ENCODE data around the gene WNT2B. TPM values are rescaled to one million over a fixed set of nuclear protein-coding genes. Genes with fewer than 3 reads are reported as not detected.

The WNT2B gene
- total and polyA plus RNA-seq, 12 donors = 0.46 to 3.3 (median 2.2) TPM

DNA sequence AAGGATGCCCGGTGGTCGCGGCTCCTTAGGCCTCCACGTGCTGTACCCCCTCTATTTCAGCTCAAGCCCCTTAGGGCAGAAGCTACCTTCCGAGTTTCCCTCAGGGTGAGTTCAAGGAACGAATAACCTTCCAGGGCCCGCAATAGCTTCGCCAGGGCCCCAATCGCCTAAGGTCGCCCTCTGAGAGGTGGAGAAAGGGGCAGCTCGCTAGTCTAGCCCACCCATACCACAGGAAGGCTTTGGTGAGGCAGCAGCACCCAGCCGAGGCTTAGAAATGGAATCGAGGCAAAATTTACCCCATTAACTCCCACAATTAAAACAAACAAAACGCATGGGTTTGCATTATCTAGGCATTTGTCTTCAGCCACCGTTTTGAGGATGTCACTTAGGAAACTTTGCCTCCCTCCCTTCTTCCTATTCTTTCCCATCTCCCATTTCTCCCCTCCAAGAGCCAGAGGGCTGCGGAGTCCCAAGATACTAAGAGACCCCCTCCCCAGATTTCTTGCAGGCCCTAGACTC, 954 bp downstream of the WNT2B start:
- WGBS, 2 donors = 56 to 64% methylated on average over 16 of the region's 16 CpGs
- ATAC-seq = no peak
- no peaks in the 10 kb centered on the region for H3K36me3 ChIP-seq
- peaks cover 6 to 23% (median 14%) of the 10 kb centered on the region in 9 donors for H3K4me1 ChIP-seq
- no peak overlapping the region for H3K27ac ChIP-seq
- intact Hi-C loops (cut with DNase I) = loop anchor here in 4 of 10 donors (5.0 to 10.0 kb wide), 4 partner anchors 55 to 195 kb away; partner anchors contain the start of genes CAPZA1 (in 2 of the 4), ST7L (in 2 of the 4) and RHOC (in 1 of the 4)
- no peaks in the 10 kb centered on the region for H3K9me3 ChIP-seq
- DNase-seq = no peak
- H3K27me3 ChIP-seq = peaks cover 0 to 57% (median 22%) of the 10 kb centered on the region in 7 donors
- TF ChIP-seq, protein P1, sequence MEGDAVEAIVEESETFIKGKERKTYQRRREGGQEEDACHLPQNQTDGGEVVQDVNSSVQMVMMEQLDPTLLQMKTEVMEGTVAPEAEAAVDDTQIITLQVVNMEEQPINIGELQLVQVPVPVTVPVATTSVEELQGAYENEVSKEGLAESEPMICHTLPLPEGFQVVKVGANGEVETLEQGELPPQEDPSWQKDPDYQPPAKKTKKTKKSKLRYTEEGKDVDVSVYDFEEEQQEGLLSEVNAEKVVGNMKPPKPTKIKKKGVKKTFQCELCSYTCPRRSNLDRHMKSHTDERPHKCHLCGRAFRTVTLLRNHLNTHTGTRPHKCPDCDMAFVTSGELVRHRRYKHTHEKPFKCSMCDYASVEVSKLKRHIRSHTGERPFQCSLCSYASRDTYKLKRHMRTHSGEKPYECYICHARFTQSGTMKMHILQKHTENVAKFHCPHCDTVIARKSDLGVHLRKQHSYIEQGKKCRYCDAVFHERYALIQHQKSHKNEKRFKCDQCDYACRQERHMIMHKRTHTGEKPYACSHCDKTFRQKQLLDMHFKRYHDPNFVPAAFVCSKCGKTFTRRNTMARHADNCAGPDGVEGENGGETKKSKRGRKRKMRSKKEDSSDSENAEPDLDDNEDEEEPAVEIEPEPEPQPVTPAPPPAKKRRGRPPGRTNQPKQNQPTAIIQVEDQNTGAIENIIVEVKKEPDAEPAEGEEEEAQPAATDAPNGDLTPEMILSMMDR (IDR thresholded peaks at IDR 0.05) = no peak
- no peak overlapping the region for H3K4me3 ChIP-seq

DNA sequence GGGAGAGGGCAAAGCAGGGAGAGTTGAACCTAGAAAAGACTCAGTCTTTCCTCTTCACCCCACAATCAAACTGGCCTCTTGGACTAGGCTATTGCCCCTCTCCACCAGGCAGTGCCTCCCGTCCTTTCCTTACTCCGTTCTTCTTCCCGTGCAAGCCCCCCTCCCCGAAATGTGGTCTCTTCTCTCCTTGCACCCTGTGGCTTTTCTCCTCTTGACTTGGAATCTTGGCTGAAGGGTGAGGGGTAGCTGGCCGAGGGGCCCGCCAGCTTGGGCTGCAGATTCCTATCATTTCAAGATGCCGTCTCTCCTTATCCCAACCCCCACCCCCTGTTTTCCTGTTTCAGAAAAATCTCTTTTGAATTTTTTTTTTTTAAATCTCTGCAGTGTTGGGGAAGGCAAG, 1.6 kb downstream of the WNT2B start:
- DNase-seq = no peak
- intact Hi-C loops (cut with DNase I) = no loop called here
- peaks cover 0 to 51% (median 21%) of the 10 kb centered on the region in 7 donors for H3K27me3 ChIP-seq
- peaks cover 6 to 23% (median 14%) of the 10 kb centered on the region in 9 donors for H3K4me1 ChIP-seq
- no peak overlapping the region for H3K27ac ChIP-seq
- TF ChIP-seq, protein P1 (IDR thresholded peaks at IDR 0.05) = no peak
- 81 to 86% methylated on average over 7 of the region's 7 CpGs for WGBS, 2 donors
- H3K9me3 ChIP-seq = no peaks in the 10 kb centered on the region
- H3K4me3 ChIP-seq = no peak overlapping the region
- no peak for ATAC-seq
- no peaks in the 10 kb centered on the region for H3K36me3 ChIP-seq

DNA sequence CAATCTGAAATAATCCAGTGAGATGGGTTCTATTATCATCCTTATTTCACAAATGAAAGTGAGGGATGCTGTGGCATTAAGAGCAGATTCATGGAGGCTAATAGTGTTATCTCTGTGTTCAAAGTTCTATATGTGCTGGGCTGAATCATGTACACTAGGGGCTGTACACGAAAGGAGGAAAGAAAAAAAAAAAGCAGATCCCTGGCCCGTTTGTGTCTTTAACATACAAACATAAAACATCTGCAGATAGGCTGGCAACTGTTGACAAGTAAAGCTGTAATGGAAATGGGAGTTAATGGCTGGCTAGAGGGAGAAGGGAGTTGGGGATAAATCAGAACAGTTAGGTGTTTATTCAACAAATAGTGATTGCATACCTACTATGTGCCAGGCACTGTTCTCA, 3.1 kb downstream of the WNT2B start:
- Histone ChIP-seq H3K27ac (no peak overlapping the region), H3K4me1 (peaks cover 6 to 31% (median 14%) of the 10 kb centered on the region in 9 donors), H3K27me3 (peaks cover 0 to 35% (median 20%) of the 10 kb centered on the region in 7 donors), H3K4me3 (no peak overlapping the region), H3K36me3 (no peaks in the 10 kb centered on the region), H3K9me3 (no peaks in the 10 kb centered on the region)
- ATAC-seq = no peak
- DNase-seq = no peak
- intact Hi-C loops (cut with DNase I) = no loop called here
- TF ChIP-seq, protein P1 (IDR thresholded peaks at IDR 0.05) = no peak
- WGBS, 2 donors = 37 to 52% methylated on average over 2 of the region's 2 CpGs

DNA sequence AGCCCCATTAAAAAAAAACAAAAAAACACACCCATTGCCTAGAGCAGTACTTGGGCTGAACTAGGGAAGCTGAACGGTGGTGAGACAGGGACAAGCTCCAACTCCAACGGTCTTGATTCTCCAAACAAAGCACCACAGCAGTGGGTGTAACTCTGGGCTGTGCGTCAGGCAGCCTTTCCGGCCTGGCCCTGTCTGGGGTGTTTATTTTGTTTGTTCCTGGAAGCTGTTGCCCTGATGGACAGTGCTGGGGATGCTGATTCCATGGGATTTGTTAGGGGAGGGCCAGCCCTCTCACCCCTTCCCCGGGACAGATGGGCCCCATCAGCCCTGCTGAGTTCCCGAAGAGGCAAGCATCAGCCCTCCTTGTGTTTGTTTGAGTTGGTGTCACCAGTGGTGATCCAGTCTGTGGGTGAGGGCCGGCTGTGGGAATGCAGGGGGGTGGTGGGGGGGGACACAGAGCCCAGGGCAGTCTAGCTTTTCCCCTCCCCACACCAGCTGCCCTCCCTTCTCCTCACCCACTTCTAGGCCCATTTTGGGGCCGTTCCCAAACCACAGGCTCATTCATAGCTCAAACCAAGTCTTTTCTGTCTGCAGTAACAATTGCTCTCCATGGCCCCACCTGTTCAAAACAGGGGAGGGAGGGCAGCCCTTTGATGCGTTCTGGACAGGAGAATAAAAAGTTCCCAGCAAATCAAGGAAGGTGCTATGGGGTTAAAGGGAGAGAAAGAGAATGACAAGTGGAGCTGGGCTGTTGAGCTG, 4.5 kb downstream of the WNT2B start:
- Histone ChIP-seq H3K4me1 (peaks cover 3 to 35% (median 15%) of the 10 kb centered on the region in 9 donors), H3K9me3 (no peaks in the 10 kb centered on the region), H3K27ac (peak overlapping the region in 1 of 10 donors; percentile 15), H3K27me3 (peaks cover 0 to 21% (median 9%) of the 10 kb centered on the region in 7 donors), H3K36me3 (peaks cover 0 to 5% (median 0%) of the 10 kb centered on the region in 9 donors), H3K4me3 (no peak overlapping the region)
- TF ChIP-seq, protein P1 (IDR thresholded peaks at IDR 0.05) = no peak
- DNase-seq (peak in 1 of 2 donors; percentile 42), ATAC-seq (peak in 6 of 8 donors; percentile 24 to 61 (median 52))
- intact Hi-C loops (cut with DNase I) = no loop called here
- 64 to 65% methylated on average over 9 of the region's 9 CpGs for WGBS, 2 donors
